ENCODE results near the gene TULP1.

DNA sequence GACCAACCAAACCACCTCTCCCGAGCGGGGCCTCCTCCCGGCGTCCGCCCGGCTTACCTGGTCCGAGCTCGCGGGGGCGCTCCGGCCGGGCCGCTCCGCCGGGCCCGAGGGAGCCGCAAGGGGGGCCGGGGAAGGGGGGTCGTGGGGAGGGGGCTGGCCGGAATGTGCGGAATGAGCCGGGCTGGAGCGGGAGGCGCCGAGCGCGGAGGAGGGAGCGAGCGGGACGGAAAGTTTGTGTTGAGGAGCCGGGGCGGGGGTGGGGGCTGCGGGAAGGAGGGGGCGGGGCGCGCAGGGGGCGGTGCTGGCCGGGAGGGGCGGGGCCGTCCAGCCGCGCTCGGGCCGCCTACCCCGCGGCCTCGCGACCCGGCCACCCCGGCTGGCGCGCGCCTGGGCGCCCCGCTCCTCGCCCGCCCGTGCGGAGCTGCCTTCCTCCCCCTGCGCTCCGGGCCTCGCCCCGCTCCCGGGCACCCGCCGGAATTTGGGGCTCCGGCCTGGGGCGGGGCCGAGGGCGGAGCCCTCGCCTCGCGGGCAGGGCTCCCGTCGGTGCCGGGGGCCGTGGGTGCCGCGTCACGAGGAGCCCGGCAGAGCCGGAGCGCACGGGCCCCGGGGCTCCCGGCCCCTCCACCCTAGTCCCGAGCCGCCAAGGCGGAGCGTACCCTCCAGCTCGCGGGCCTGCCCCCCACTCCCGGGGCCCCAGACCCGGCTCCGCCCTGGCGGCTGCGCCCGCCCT, 15.7 kb downstream of the TULP1 start, which contains the start of gene TEAD3:
- TF ChIP-seq, protein P1, sequence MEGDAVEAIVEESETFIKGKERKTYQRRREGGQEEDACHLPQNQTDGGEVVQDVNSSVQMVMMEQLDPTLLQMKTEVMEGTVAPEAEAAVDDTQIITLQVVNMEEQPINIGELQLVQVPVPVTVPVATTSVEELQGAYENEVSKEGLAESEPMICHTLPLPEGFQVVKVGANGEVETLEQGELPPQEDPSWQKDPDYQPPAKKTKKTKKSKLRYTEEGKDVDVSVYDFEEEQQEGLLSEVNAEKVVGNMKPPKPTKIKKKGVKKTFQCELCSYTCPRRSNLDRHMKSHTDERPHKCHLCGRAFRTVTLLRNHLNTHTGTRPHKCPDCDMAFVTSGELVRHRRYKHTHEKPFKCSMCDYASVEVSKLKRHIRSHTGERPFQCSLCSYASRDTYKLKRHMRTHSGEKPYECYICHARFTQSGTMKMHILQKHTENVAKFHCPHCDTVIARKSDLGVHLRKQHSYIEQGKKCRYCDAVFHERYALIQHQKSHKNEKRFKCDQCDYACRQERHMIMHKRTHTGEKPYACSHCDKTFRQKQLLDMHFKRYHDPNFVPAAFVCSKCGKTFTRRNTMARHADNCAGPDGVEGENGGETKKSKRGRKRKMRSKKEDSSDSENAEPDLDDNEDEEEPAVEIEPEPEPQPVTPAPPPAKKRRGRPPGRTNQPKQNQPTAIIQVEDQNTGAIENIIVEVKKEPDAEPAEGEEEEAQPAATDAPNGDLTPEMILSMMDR (IDR thresholded peaks at IDR 0.05; ENCODE audit: low read depth, low read length, missing input control): no peak
- TF ChIP-seq SP1 (IDR thresholded peaks at IDR 0.05): no peak
- TF ChIP-seq TAF1 (conservative IDR thresholded peaks at IDR 0.05): no peak
- TF ChIP-seq JUND (IDR thresholded peaks at IDR 0.05): no peak
- TF ChIP-seq, protein P2, sequence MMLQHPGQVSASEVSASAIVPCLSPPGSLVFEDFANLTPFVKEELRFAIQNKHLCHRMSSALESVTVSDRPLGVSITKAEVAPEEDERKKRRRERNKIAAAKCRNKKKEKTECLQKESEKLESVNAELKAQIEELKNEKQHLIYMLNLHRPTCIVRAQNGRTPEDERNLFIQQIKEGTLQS (IDR thresholded peaks at IDR 0.05): no peak
- TF ChIP-seq, protein P3, sequence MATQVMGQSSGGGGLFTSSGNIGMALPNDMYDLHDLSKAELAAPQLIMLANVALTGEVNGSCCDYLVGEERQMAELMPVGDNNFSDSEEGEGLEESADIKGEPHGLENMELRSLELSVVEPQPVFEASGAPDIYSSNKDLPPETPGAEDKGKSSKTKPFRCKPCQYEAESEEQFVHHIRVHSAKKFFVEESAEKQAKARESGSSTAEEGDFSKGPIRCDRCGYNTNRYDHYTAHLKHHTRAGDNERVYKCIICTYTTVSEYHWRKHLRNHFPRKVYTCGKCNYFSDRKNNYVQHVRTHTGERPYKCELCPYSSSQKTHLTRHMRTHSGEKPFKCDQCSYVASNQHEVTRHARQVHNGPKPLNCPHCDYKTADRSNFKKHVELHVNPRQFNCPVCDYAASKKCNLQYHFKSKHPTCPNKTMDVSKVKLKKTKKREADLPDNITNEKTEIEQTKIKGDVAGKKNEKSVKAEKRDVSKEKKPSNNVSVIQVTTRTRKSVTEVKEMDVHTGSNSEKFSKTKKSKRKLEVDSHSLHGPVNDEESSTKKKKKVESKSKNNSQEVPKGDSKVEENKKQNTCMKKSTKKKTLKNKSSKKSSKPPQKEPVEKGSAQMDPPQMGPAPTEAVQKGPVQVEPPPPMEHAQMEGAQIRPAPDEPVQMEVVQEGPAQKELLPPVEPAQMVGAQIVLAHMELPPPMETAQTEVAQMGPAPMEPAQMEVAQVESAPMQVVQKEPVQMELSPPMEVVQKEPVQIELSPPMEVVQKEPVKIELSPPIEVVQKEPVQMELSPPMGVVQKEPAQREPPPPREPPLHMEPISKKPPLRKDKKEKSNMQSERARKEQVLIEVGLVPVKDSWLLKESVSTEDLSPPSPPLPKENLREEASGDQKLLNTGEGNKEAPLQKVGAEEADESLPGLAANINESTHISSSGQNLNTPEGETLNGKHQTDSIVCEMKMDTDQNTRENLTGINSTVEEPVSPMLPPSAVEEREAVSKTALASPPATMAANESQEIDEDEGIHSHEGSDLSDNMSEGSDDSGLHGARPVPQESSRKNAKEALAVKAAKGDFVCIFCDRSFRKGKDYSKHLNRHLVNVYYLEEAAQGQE (IDR thresholded peaks at IDR 0.05): no peak
- TF ChIP-seq GABPA (IDR thresholded peaks at IDR 0.05 in 1 of 2, conservative IDR thresholded peaks at IDR 0.05 in 1 of 2): no peak
- TF ChIP-seq, protein P4, sequence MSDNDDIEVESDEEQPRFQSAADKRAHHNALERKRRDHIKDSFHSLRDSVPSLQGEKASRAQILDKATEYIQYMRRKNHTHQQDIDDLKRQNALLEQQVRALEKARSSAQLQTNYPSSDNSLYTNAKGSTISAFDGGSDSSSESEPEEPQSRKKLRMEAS (IDR thresholded peaks at IDR 0.05): no peak
- no peak for TF ChIP-seq EGR1 (IDR thresholded peaks at IDR 0.05; ENCODE audit: low read depth in 2 of 2)
- TF ChIP-seq RAD21 (IDR thresholded peaks at IDR 0.05): no peak
- TF ChIP-seq NR2F2 (IDR thresholded peaks at IDR 0.05): no peak
